Type B pancreatic cell (in vitro differentiated cells): Measurements from ENCODE around the gene ENPP6. TPM values are rescaled to one million over a fixed set of nuclear protein-coding genes. Genes with fewer than 3 reads are reported as not detected.
"Not testable (repeated sequence)": the region's sequence is repeated elsewhere in the genome, so short reads cannot be mapped to it uniquely, and the experiment has no call there.

Source experiments
- DNase-seq: peaks from one replicate; pipeline ENCODE4 v3.0.0; 2021; ENCODE audit warnings: mixed read lengths; ENCODE audit not compliant: unreplicated experiment; ENCODE audit errors: extremely low spot score
- H3K27ac Mint-ChIP-seq: 2 replicates; pipeline ENCODE4 v1.8.0; 2021; ENCODE audit warnings: mild to moderate bottlenecking, mixed read lengths
- H3K27me3 Mint-ChIP-seq: 2 replicates; pipeline ENCODE4 v1.8.0; 2021; ENCODE audit warnings: mixed read lengths
- H3K36me3 Mint-ChIP-seq: 2 replicates; pipeline ENCODE4 v1.8.0; 2021; ENCODE audit warnings: mixed read lengths
- H3K4me1 Mint-ChIP-seq: one replicate; pipeline ENCODE4 v1.8.0; 2021; ENCODE audit warnings: mixed read lengths; ENCODE audit not compliant: unreplicated experiment
- H3K4me3 Mint-ChIP-seq: 2 replicates; pipeline ENCODE4 v1.8.0; 2021; ENCODE audit warnings: mild to moderate bottlenecking, mixed read lengths
- H3K9me3 Mint-ChIP-seq: 2 replicates; pipeline ENCODE4 v1.8.0; 2021; ENCODE audit warnings: mixed read lengths
- total RNA-seq: library from RNA; stranded (reverse); gene quantifications from 2 replicates; pipeline ENCODE4 v1.2.1, GENCODE V29; 2021; ENCODE audit warnings: low replicate concordance
- TF ChIP-seq, protein P1 (sequence below): fragments of 200-600 bp; sonication (generic); conservative IDR thresholded peaks from 2 replicates; pipeline ENCODE4 v1.5.0; 2021; ENCODE audit warnings: antibody characterized with exemption, mild to moderate bottlenecking

Gene ENPP6
- total RNA-seq, 1 donor from 2014 or later, result 0.51 TPM

DNA sequence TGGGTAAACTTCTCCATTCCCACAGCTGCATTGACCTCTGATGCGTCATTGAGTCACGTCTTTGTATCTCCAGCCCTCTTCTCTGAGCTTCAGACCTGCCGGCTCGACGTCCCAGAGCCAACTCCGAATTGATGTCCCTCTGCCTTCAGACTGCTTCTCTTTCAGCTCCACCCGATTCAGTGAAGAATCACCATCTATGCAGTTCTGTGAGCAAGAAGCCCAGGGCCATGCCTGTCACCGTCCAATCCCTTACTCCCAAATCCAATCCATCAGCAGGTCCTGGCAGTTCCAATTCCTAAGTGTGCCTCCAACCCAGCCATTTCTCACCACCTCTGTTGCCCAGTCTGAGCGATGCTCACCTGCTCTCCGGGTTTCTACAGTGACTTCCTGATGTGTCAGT lies 70.7 kb downstream of the ENPP6 start:
- Mint-ChIP-seq H3K27ac (no peak overlapping the region), H3K27me3 (peaks cover 5% of the 10 kb centered on the region), H3K4me3 (no peak overlapping the region), H3K36me3 (no peaks in the 10 kb centered on the region), H3K9me3 (no peaks in the 10 kb centered on the region), H3K4me1 (peaks cover 18% of the 10 kb centered on the region)
- TF ChIP-seq, protein P1, sequence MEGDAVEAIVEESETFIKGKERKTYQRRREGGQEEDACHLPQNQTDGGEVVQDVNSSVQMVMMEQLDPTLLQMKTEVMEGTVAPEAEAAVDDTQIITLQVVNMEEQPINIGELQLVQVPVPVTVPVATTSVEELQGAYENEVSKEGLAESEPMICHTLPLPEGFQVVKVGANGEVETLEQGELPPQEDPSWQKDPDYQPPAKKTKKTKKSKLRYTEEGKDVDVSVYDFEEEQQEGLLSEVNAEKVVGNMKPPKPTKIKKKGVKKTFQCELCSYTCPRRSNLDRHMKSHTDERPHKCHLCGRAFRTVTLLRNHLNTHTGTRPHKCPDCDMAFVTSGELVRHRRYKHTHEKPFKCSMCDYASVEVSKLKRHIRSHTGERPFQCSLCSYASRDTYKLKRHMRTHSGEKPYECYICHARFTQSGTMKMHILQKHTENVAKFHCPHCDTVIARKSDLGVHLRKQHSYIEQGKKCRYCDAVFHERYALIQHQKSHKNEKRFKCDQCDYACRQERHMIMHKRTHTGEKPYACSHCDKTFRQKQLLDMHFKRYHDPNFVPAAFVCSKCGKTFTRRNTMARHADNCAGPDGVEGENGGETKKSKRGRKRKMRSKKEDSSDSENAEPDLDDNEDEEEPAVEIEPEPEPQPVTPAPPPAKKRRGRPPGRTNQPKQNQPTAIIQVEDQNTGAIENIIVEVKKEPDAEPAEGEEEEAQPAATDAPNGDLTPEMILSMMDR, result no peak
- DNase-seq, result no peak

DNA sequence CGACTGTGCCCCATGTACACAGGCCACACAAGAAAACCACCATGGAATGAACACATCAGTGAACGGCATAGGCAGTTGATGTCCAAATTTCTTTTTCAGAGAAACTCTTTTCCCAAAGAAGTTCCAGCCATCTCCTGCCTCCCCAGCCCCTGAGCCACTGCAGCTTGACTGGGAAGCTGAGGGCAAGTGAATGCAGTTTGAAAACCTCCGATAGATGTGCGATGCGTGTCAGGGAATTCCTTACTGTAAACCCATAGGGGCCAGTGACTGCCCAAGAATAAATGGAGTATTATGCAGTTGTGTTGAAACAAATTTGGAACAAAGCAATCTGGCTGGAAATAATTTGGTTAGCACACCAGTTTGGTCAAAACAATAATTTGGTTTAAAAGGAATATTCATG lies 72.1 kb downstream of the ENPP6 start:
- peaks cover 18% of the 10 kb centered on the region for H3K4me1 Mint-ChIP-seq
- no peaks in the 10 kb centered on the region for H3K9me3 Mint-ChIP-seq
- no peaks in the 10 kb centered on the region for H3K36me3 Mint-ChIP-seq
- no peak overlapping the region for H3K27ac Mint-ChIP-seq
- no peak for DNase-seq
- H3K27me3 Mint-ChIP-seq, result peaks cover 5% of the 10 kb centered on the region
- no peak overlapping the region for H3K4me3 Mint-ChIP-seq
- TF ChIP-seq, protein P1, result no peak

DNA sequence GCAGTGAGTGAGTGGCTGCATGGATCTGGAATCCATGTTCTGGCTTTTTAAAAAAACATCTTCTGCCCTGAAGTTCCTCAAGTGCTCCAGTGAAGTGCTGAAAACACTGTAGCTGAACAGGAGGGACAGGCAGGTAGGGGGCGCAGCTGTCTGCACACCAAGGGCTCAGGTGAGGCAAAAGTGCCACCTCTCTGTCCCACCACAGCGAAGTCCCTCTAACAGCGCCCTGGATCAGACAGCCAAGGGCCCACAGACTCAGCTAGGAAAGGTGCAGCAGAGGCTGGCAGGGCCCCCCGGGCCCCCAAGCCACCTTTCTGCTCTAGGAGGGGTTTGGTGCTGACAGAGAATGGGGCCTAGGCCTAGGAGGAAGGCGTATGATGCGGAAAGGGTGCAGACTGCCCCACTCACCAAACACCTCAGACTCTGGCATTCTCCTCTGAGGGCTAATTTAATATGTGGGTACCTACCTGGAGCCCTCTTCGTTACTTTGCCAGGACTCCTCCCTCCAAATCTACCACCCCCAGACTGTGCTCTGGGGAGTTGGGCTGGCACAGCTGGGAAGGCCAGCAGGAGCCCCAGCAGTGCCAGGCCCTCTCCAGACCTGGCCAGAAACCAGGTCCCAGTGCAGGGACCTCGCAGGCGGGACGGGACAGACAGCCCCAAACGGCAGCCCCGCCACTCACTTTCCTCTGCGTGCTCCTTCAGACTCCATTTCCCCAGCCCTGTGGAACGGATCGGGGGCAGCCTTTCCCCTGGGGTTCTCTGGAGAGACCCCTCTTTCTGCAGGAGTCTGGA lies 73.7 kb downstream of the ENPP6 start:
- Mint-ChIP-seq H3K9me3 (peaks cover 1% of the 10 kb centered on the region), H3K36me3 (no peaks in the 10 kb centered on the region), H3K27me3 (peaks cover 5% of the 10 kb centered on the region), H3K4me3 (no peak overlapping the region), H3K27ac (no peak overlapping the region), H3K4me1 (peaks cover 11% of the 10 kb centered on the region)
- TF ChIP-seq, protein P1, result no peak
- no peak for DNase-seq

DNA sequence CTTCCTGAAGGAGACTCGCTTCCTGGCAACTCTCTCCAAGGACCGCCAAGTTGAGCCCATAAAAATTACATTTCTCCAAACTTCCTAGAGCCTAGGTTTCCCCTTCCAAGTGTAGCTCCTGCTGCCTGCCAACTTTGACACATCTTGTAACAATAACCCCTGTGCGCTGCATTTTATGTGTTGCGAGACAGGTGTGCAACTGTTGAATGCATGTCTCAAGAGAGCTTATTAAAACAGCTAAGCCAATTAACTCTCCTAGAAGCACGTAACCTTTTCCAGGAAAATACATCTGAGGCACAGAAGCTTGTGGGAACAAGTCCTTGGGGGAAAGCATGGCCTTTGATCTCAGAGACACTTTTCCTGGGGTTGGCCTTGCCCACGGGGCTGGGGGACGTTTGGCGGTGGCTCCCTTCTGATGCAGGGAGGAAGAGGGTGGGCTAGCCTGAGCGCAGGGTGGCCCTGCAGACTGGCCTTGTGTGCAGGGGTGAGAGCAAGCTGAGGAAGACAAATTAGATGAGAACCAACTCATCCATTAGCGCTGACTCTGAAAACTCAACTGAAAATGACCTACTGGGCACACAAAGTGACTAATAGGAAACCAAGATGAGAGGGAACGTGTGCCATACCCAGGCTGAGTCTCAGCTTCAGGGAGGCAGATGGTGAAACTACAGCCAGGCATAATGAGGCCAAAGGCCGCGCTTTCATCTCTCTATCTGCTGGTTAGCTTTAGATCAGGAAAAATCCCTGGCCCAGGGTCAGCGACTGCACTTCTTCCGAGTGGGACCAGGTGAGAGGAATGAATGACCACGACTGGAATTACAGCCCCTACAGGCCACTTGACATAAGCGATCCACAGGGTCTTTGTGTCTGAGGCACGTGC lies 75.3 kb downstream of the ENPP6 start:
- H3K27me3 Mint-ChIP-seq, result peaks cover 3% of the 10 kb centered on the region
- peaks cover 8% of the 10 kb centered on the region for H3K9me3 Mint-ChIP-seq
- H3K36me3 Mint-ChIP-seq, result no peaks in the 10 kb centered on the region
- no peak for DNase-seq
- H3K4me1 Mint-ChIP-seq, result no peaks in the 10 kb centered on the region
- no peak overlapping the region for H3K4me3 Mint-ChIP-seq
- no peak overlapping the region for H3K27ac Mint-ChIP-seq
- TF ChIP-seq, protein P1, result no peak

DNA sequence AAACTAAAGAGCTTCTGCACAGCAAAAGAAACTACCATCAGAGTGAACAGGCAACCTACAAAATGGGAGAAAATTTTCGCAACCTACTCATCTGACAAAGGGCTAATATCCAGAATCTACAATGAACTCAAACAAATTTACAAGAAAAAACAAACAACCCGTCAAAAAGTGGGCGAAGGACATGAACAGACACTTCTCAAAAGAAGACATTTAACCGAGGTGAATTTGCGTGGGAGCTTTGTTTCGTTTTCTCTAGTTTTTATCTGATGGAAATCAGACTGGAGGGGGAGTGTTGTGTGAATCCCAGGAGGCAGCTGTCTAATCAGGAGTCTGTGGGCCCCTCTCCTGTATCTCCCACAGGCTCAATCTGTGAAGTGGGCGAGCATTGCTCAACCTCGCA lies 76.8 kb downstream of the ENPP6 start:
- H3K36me3 Mint-ChIP-seq, H3K27ac Mint-ChIP-seq, H3K4me3 Mint-ChIP-seq, DNase-seq, H3K27me3 Mint-ChIP-seq, H3K4me1 Mint-ChIP-seq: not testable (repeated sequence)
- peaks cover 15% of the 10 kb centered on the region for H3K9me3 Mint-ChIP-seq

DNA sequence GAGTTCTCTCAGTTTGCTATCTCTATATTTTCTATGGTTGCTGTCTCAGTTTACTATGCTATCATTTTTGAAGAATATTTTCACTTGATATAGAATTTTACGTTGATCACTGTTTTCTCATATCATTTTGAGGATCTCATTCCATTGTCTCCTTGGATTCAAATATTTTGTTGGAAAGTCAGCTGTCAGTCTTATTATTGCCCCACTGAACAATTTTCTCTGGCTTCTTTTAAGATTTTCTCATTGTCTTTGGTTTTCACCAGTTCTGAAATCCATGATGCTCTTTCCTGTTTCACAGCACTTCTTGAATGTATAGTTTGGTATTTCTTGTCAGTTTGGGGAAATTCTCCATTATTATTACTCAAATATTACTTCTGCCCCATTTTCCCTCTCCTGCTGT lies 81.1 kb downstream of the ENPP6 start:
- no peak overlapping the region for H3K4me3 Mint-ChIP-seq
- H3K27ac Mint-ChIP-seq, result no peak overlapping the region
- no peaks in the 10 kb centered on the region for H3K27me3 Mint-ChIP-seq
- no peaks in the 10 kb centered on the region for H3K36me3 Mint-ChIP-seq
- no peak for DNase-seq
- peaks cover 15% of the 10 kb centered on the region for H3K9me3 Mint-ChIP-seq
- H3K4me1 Mint-ChIP-seq, result no peaks in the 10 kb centered on the region
- TF ChIP-seq, protein P1, result no peak
